HepG2 (cell line): ENCODE data around the gene CAMK1. TPM values are rescaled to one million over a fixed set of nuclear protein-coding genes. Genes with fewer than 3 reads are reported as not detected.

ENCODE experiments used
- CBX2 ChIP-seq, 2 experiments: fragments of 200-600 bp in 1 of 2; sonication (generic); formaldehyde crosslinking in 1 of 2; IDR thresholded peaks; 2 replicates each; pipeline versions ENCODE4 v1.7.0 to v1.8.1; 2018 to 2022; ENCODE audit warnings: low read depth in 2 of 2, low read length in 1 of 2, mild to moderate bottlenecking in 1 of 2, missing genetic modification reagents in 1 of 2
- FOXK1 ChIP-seq: sonication (generic); formaldehyde crosslinking; IDR thresholded peaks from 2 replicates; pipeline ENCODE4 v1.4.0; 2020; ENCODE audit warnings: low read depth, missing genetic modification reagents, borderline replicate concordance
- GZF1 ChIP-seq: sonication (generic); formaldehyde crosslinking; IDR thresholded peaks from 2 replicates; pipeline ENCODE4 v1.5.1; 2020; ENCODE audit warnings: mild to moderate bottlenecking, missing genetic modification reagents
- MLLT10 ChIP-seq: sonication (generic); formaldehyde crosslinking; IDR thresholded peaks from 2 replicates; pipeline ENCODE4 v1.4.0; 2020; ENCODE audit warnings: missing genetic modification reagents
- NONO ChIP-seq, 2 experiments: fragments of 450-650 bp in 1 of 2; sonication (generic) in 1 of 2; formaldehyde crosslinking in 1 of 2; IDR thresholded peaks in 1 of 2; conservative IDR thresholded peaks in 1 of 2; 2 replicates each; pipeline versions ENCODE4 v1.6.1 to v1.8.0; 2017 to 2022; ENCODE audit warnings: mild to moderate bottlenecking in 1 of 2, missing genetic modification reagents in 1 of 2, moderate library complexity in 1 of 2
- PCBP1 ChIP-seq: fragments of 200-400 bp; formaldehyde crosslinking; IDR thresholded peaks from 2 replicates; pipeline ENCODE4 v1.6.1; 2017; ENCODE audit warnings: mild to moderate bottlenecking, low read depth, low read length, borderline replicate concordance
- RFX5 ChIP-seq: IDR thresholded peaks from 2 replicates; pipeline ENCODE4 v1.6.1; 2011; ENCODE audit warnings: low read depth, low read length, improper control_type of control experiment
- SAP130 ChIP-seq: IDR thresholded peaks from 2 replicates; pipeline ENCODE4 v1.6.1; 2016; ENCODE audit warnings: low read depth
- ZFP62 ChIP-seq: sonication (generic); formaldehyde crosslinking; IDR thresholded peaks from 2 replicates; pipeline ENCODE4 v1.4.0; 2020; ENCODE audit warnings: missing genetic modification reagents
- ZNF44 ChIP-seq: sonication (generic); formaldehyde crosslinking; IDR thresholded peaks from 2 replicates; pipeline ENCODE4 v1.5.1; 2020; ENCODE audit warnings: mild to moderate bottlenecking, missing genetic modification reagents
- ZNF589 ChIP-seq: sonication (generic); formaldehyde crosslinking; conservative IDR thresholded peaks from 2 replicates; pipeline ENCODE4 v1.8.0; 2022; ENCODE audit warnings: mild to moderate bottlenecking, moderate library complexity, missing genetic modification reagents
- ZNF598 ChIP-seq: sonication (generic); formaldehyde crosslinking; IDR thresholded peaks from 2 replicates; pipeline ENCODE4 v1.5.1; 2020; ENCODE audit warnings: mild to moderate bottlenecking, missing genetic modification reagents, borderline replicate concordance
- ZNF644 ChIP-seq: IDR thresholded peaks from 2 replicates; pipeline ENCODE4 v1.6.1; 2016; ENCODE audit warnings: low read depth
- polyA plus RNA-seq, 8 experiments: library from polyadenylated mRNA; depleted of rRNA in 3 of 8; stranded (reverse) in 7 of 8; unstranded in 1 of 8; fragments of >200 nt; fragmentation: Illumina TruSeq in 4 of 8; extraction: Trizol in 4 of 8; gene quantifications; 2 replicates each; pipeline versions ENCODE4 v1.2.1 to v1.2.3, GENCODE V29; 2011 to 2016; ENCODE audit warnings: low read depth in 4 of 8, missing spikeins in 1 of 8, mixed read lengths in 1 of 8; ENCODE audit not compliant: insufficient read depth in 1 of 8
- total RNA-seq, 5 experiments: library from RNA; depleted of rRNA; stranded (reverse); fragments of >200 nt; fragmentation: Illumina TruSeq; extraction: Trizol; gene quantifications; 2 replicates each; pipeline ENCODE4 v1.2.3, GENCODE V29; 2016; ENCODE audit warnings: low read depth in 1 of 5
- TF ChIP-seq, protein P1 (sequence below): sonication (generic); formaldehyde crosslinking; IDR thresholded peaks from 2 replicates; pipeline ENCODE4 v1.4.0; 2020; ENCODE audit warnings: missing genetic modification reagents
- TF ChIP-seq, protein P2 (sequence below): sonication (generic); IDR thresholded peaks from 2 replicates; pipeline ENCODE4 v1.6.1; 2016; ENCODE audit warnings: low read depth, borderline replicate concordance
- TF ChIP-seq, protein P3 (sequence below), 2 experiments: sonication (generic) in 1 of 2; formaldehyde crosslinking in 1 of 2; IDR thresholded peaks; 2 replicates each; pipeline versions ENCODE4 v1.4.0 to v1.6.1; 2016 to 2020; ENCODE audit warnings: borderline replicate concordance in 1 of 2, low read depth in 1 of 2, mild to moderate bottlenecking in 1 of 2, missing genetic modification reagents in 1 of 2

Gene CAMK1
- total and polyA plus RNA-seq, 2 of the 13 experiments (the other 11 are each of a cell fraction or from before 2014, with no cell fraction given): 26.4 to 53.3 TPM

- TF ChIP-seq, protein P1, sequence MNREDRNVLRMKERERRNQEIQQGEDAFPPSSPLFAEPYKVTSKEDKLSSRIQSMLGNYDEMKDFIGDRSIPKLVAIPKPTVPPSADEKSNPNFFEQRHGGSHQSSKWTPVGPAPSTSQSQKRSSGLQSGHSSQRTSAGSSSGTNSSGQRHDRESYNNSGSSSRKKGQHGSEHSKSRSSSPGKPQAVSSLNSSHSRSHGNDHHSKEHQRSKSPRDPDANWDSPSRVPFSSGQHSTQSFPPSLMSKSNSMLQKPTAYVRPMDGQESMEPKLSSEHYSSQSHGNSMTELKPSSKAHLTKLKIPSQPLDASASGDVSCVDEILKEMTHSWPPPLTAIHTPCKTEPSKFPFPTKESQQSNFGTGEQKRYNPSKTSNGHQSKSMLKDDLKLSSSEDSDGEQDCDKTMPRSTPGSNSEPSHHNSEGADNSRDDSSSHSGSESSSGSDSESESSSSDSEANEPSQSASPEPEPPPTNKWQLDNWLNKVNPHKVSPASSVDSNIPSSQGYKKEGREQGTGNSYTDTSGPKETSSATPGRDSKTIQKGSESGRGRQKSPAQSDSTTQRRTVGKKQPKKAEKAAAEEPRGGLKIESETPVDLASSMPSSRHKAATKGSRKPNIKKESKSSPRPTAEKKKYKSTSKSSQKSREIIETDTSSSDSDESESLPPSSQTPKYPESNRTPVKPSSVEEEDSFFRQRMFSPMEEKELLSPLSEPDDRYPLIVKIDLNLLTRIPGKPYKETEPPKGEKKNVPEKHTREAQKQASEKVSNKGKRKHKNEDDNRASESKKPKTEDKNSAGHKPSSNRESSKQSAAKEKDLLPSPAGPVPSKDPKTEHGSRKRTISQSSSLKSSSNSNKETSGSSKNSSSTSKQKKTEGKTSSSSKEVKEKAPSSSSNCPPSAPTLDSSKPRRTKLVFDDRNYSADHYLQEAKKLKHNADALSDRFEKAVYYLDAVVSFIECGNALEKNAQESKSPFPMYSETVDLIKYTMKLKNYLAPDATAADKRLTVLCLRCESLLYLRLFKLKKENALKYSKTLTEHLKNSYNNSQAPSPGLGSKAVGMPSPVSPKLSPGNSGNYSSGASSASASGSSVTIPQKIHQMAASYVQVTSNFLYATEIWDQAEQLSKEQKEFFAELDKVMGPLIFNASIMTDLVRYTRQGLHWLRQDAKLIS (CRISPR knock-in tag): no peak
- TF ChIP-seq ZNF589 (CRISPR knock-in tag) (0 out of 2 replicates have a peak, but pooled peaks have one; percentile 38), ZNF598 (no peak), GZF1 (CRISPR knock-in tag) (no peak), SAP130 (CRISPR knock-in tag) (peak; percentile 70), CBX2 (IDR thresholded peaks at IDR 0.05; ENCODE audit: low read depth, low read length) (no peak), CBX2 (CRISPR knock-in tag; IDR thresholded peaks at IDR 0.05; ENCODE audit: low read depth) (no peak), ZNF44 (no peak), ZFP62 (CRISPR knock-in tag) (no peak), MLLT10 (CRISPR knock-in tag) (no peak), FOXK1 (CRISPR knock-in tag) (peak; percentile 77; the same call in 1 of the 2 replicates), RFX5 (no peak), ZNF644 (CRISPR knock-in tag) (no peak), PCBP1 (0 out of 2 replicates have a peak, but pooled peaks have one; percentile 63), NONO (IDR thresholded peaks at IDR 0.05) (no peak), NONO (CRISPR knock-in tag; conservative IDR thresholded peaks at IDR 0.05) (peak; percentile 86)
- TF ChIP-seq, protein P2, sequence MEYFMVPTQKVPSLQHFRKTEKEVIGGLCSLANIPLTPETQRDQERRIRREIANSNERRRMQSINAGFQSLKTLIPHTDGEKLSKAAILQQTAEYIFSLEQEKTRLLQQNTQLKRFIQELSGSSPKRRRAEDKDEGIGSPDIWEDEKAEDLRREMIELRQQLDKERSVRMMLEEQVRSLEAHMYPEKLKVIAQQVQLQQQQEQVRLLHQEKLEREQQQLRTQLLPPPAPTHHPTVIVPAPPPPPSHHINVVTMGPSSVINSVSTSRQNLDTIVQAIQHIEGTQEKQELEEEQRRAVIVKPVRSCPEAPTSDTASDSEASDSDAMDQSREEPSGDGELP: peak; percentile 48; the same call in 1 of the 2 replicates
- TF ChIP-seq, protein P3, sequence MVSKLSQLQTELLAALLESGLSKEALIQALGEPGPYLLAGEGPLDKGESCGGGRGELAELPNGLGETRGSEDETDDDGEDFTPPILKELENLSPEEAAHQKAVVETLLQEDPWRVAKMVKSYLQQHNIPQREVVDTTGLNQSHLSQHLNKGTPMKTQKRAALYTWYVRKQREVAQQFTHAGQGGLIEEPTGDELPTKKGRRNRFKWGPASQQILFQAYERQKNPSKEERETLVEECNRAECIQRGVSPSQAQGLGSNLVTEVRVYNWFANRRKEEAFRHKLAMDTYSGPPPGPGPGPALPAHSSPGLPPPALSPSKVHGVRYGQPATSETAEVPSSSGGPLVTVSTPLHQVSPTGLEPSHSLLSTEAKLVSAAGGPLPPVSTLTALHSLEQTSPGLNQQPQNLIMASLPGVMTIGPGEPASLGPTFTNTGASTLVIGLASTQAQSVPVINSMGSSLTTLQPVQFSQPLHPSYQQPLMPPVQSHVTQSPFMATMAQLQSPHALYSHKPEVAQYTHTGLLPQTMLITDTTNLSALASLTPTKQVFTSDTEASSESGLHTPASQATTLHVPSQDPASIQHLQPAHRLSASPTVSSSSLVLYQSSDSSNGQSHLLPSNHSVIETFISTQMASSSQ (IDR thresholded peaks at IDR 0.05; ENCODE audit: low read depth): no peak
- TF ChIP-seq, protein P3 (CRISPR knock-in tag; IDR thresholded peaks at IDR 0.05; ENCODE audit: borderline replicate concordance): peak; percentile 78; the same call in 1 of the 2 replicates
Observed at GRCh38 chr3:9731206-9732079, 38.3 kb downstream of the CAMK1 start, which contains the start of gene BRPF1 (continued).
